ENCODE measurements around the gene TENT4A. TPM values are rescaled to one million over a fixed set of nuclear protein-coding genes. Genes with fewer than 3 reads are reported as not detected.
A peak's percentile ranks its signal among the peaks of the same experiment; 100 is the strongest.

TENT4A gene
- total and polyA plus RNA-seq, 2 of the 13 experiments (the other 11 are each of a cell fraction or from before 2014, with no cell fraction given): 6.3 to 13.3 TPM

GRCh38 chr5:6786786-6787495, 73.7 kb downstream of the TENT4A start (continued):
- TF ChIP-seq, protein P1, sequence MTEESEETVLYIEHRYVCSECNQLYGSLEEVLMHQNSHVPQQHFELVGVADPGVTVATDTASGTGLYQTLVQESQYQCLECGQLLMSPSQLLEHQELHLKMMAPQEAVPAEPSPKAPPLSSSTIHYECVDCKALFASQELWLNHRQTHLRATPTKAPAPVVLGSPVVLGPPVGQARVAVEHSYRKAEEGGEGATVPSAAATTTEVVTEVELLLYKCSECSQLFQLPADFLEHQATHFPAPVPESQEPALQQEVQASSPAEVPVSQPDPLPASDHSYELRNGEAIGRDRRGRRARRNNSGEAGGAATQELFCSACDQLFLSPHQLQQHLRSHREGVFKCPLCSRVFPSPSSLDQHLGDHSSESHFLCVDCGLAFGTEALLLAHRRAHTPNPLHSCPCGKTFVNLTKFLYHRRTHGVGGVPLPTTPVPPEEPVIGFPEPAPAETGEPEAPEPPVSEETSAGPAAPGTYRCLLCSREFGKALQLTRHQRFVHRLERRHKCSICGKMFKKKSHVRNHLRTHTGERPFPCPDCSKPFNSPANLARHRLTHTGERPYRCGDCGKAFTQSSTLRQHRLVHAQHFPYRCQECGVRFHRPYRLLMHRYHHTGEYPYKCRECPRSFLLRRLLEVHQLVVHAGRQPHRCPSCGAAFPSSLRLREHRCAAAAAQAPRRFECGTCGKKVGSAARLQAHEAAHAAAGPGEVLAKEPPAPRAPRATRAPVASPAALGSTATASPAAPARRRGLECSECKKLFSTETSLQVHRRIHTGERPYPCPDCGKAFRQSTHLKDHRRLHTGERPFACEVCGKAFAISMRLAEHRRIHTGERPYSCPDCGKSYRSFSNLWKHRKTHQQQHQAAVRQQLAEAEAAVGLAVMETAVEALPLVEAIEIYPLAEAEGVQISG (CRISPR knock-in tag; IDR thresholded peaks at IDR 0.05): peak; percentile 37; the same call in 1 of the 2 replicates
- TF ChIP-seq DPF2 (CRISPR knock-in tag; IDR thresholded peaks at IDR 0.05; ENCODE audit: borderline replicate concordance, low read depth): no peak
- no peak for TF ChIP-seq DRAP1 (CRISPR knock-in tag; IDR thresholded peaks at IDR 0.05)
- TF ChIP-seq, protein P2, sequence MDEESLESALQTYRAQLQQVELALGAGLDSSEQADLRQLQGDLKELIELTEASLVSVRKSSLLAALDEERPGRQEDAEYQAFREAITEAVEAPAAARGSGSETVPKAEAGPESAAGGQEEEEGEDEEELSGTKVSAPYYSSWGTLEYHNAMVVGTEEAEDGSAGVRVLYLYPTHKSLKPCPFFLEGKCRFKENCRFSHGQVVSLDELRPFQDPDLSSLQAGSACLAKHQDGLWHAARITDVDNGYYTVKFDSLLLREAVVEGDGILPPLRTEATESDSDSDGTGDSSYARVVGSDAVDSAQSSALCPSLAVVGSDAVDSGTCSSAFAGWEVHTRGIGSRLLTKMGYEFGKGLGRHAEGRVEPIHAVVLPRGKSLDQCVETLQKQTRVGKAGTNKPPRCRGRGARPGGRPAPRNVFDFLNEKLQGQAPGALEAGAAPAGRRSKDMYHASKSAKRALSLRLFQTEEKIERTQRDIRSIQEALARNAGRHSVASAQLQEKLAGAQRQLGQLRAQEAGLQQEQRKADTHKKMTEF (CRISPR knock-in tag; IDR thresholded peaks at IDR 0.05): 0 out of 2 replicates have a peak, but pooled peaks have one; percentile 19
- no peak for TF ChIP-seq FOXP1 (IDR thresholded peaks at IDR 0.05)
- TF ChIP-seq FOXP1 (CRISPR knock-in tag; IDR thresholded peaks at IDR 0.05): peak; percentile 45; the same call in 1 of the 2 replicates
- no peak for TF ChIP-seq TEAD2 (CRISPR knock-in tag; IDR thresholded peaks at IDR 0.05)
- no peak for TF ChIP-seq ZSCAN9 (CRISPR knock-in tag; IDR thresholded peaks at IDR 0.05; ENCODE audit: borderline replicate concordance)
- no peak for TF ChIP-seq IRF2 (CRISPR knock-in tag; IDR thresholded peaks at IDR 0.05)
- peak; percentile 77 for TF ChIP-seq NR2C2 (CRISPR knock-in tag; IDR thresholded peaks at IDR 0.05; ENCODE audit: borderline replicate concordance)
- TF ChIP-seq ZNF546 (CRISPR knock-in tag; conservative IDR thresholded peaks at IDR 0.05): no peak
- TF ChIP-seq, protein P3, sequence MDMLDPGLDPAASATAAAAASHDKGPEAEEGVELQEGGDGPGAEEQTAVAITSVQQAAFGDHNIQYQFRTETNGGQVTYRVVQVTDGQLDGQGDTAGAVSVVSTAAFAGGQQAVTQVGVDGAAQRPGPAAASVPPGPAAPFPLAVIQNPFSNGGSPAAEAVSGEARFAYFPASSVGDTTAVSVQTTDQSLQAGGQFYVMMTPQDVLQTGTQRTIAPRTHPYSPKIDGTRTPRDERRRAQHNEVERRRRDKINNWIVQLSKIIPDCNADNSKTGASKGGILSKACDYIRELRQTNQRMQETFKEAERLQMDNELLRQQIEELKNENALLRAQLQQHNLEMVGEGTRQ (IDR thresholded peaks at IDR 0.05; ENCODE audit: low read depth, low read length): peak; percentile 31; the same call in 1 of the 2 replicates
- TF ChIP-seq, protein P3 (CRISPR knock-in tag; IDR thresholded peaks at IDR 0.05; ENCODE audit: borderline replicate concordance): peak; percentile 81; the same call in 1 of the 2 replicates
- no peak for TF ChIP-seq MEIS1 (CRISPR knock-in tag; IDR thresholded peaks at IDR 0.05; ENCODE audit: borderline replicate concordance)
- peak; percentile 77 for TF ChIP-seq NR2F6 (IDR thresholded peaks at IDR 0.05)
- peak; percentile 83 for TF ChIP-seq NR2F6 (CRISPR knock-in tag; IDR thresholded peaks at IDR 0.05)
- TF ChIP-seq ZNF121 (CRISPR knock-in tag; IDR thresholded peaks at IDR 0.05): peak; percentile 86

Data from HepG2 (cell line).